Fibroblast of pulmonary artery (primary cell): ENCODE data around the gene CD2BP2.

Source experiments
- DNase-seq: peaks from one replicate; pipeline ENCODE4 v3.0.0-alpha.2; 2010; ENCODE audit warnings: low read depth
- H3K4me3 ChIP-seq: replicated peaks from 2 replicates; pipeline ENCODE4 v1.5.1; 2011; ENCODE audit warnings: low read depth, mild to moderate bottlenecking, control low read depth, low read length, moderate library complexity
- CTCF ChIP-seq: IDR thresholded peaks from 2 replicates; pipeline ENCODE4 v1.5.1; 2011; ENCODE audit warnings: mild to moderate bottlenecking, control low read depth, low read length, inconsistent platforms; ENCODE audit errors: missing control alignments

CD2BP2 gene

DNA sequence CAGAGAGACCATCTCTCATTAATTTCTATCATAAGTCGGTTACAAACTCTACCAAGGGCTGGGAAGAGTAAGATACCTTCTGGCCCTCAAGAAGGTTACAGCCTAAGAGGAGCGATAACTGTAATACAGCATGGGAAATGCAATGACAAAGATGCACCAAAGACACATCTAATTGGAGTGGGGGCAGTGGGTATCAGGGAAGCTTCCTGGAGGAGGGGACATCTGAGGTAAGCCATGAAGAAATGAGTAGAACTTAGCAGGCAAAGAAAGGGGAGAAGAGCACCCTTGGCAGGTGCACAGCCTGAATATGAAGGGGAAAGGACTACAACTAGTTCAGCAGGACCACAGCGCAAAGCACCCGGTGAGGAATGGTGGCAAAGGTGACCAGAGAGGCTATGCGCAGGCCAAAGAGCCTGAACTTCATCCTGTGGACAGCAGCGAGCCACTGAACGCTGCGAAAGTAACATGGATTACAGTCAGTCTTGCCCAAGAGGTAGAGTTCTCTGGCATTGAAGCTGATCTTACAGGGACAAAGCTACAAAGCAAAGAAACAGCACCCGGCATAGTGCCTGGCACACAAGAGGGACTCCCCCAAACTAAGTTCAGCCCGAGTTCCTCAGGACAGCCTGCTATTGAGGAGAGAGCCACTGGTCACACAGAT is 12.4 kb upstream of the CD2BP2 start:
- peak overlapping the region; percentile 82 for H3K4me3 ChIP-seq
- no peak for TF ChIP-seq CTCF
- no peak for DNase-seq

- no peak for DNase-seq
- no peak for TF ChIP-seq CTCF
- H3K4me3 ChIP-seq: no peak overlapping the region
Measured at GRCh38 chr16:30366511-30366910, 11.4 kb upstream of the CD2BP2 start.

- no peak for TF ChIP-seq CTCF
- no peak for DNase-seq
- no peak overlapping the region for H3K4me3 ChIP-seq
Measured at GRCh38 chr16:30365200-30365599, 10.1 kb upstream of the CD2BP2 start.

DNA sequence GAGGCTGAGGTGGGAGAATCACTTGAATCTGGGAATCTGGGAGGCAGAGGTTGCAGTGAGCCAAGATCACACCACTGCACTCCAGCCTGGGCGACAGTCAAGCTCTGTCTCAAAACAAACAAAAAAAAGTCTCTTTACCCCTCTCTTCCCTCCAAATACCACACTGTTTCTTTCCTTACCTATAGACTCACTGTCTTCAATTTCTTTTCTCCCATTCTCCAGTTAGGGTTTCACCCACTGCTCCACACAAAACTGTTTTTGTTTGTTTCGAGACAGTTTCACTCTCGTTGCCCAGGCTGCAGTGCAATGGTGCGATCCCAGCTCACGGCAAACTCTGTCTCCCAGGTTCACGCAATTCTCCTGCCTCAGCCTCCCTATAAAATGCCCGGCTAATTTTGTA is 6.1 kb upstream of the CD2BP2 start:
- TF ChIP-seq CTCF: no peak
- no peak overlapping the region for H3K4me3 ChIP-seq
- no peak for DNase-seq

DNA sequence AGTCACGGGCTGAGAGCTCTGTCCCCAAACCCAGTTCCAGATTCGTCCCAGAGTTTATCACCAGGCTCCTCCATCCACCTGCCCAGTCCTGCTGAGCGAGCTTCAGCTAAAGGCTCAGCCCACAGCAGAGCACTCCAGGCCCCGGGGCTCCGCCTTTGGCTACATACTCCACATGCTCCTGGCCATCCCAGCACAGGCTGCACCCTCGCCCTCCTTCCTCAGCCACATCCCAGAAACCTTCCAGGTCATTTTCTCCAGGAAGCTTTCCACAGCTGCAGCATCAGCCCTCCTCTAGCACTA is 4.7 kb upstream of the CD2BP2 start:
- DNase-seq: no peak
- no peak for TF ChIP-seq CTCF
- no peak overlapping the region for H3K4me3 ChIP-seq

DNA sequence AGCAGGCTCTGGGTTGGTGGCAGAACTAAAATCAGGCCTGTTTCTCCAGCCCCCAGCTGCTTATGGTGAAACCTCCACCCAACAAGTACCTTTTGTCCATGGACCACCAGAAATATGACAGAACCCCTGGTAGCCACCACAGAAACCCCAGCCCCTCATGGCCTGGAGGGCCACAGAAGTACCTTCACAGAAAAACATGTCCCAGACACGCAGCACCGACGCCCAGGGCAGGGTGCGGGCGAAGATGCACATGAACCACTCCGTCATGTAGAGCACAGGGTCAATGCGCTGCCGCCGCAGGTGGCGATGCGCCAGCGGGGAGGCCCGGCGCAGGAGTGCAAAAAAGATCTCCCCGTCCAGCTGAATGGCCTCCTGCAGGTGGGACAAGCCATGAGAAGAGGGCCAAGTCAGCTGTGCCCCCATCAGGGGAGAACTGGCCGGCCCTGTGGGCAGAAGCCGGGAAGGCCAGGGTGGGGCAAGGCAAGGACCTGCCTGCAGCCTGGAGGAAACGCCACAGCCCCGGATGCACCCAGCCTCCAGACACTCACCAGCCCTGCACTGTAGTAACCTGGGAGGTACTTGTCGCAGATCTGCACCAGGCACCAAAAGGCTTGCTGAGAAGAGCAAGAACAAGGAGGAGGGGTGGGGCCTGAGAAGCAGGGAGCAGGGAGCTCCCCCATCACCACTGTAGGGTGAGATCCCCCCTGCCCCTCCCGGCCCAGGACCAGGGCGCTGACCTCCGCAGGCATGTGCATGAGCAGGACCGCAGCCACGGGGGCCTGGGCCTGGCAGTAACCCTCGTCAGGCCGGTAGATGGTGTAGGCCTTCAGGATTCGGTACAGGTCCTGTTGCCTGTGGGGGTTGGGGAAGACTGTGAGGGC is 4.1 kb upstream of the CD2BP2 start:
- H3K4me3 ChIP-seq: no peak overlapping the region
- no peak for DNase-seq
- no peak for TF ChIP-seq CTCF

DNA sequence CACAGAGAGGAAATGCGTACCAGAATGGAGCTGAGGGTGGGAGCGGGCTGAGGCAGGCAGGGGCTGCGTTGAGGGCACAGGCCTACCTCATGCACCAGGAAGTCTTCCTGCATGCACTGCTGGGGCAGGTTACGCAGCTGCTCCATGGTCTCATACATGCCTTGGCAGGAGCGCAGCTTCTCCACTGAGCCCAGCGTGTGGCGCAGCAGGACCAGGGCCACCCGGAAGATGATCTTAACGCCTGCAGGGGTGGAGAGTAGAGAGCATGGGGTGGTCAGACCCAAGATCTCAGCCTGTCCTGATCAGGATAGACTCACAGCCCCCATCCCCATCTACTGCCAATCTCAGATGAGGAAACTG is 3.4 kb upstream of the CD2BP2 start:
- no peak for TF ChIP-seq CTCF
- no peak for DNase-seq
- H3K4me3 ChIP-seq: no peak overlapping the region
